HCT116 (cell line): Measurements from ENCODE around the gene NACC1. TPM values are rescaled to one million over a fixed set of nuclear protein-coding genes. Genes with fewer than 3 reads are reported as not detected.

Source experiments
- ATAC-seq: fragments of 200-7000 bp; cut with Tn5 transposase; 2 replicates; pipeline ENCODE4 v1.9.1; 2020; ENCODE audit warnings: mild to moderate bottlenecking, moderate library complexity
- BruUV-seq: library from RNA; stranded (reverse); fragments of 400-500 nt; replicated peaks from 2 replicates; lab custom pipeline; 2021; lab: Mats Ljungman, UMichigan
- CTCF ChIA-PET: fragments of 300-600 bp; sonication (Branson Sonifier 250); formaldehyde crosslinking; loops from one replicate; lab custom pipeline; 2021; ENCODE audit warnings: antibody characterized with exemption; lab: Charles Lee
- POLR2A ChIA-PET: fragments of 300-600, 350-600 bp; sonication (Branson Sonifier 250); formaldehyde crosslinking; loops from one replicate; lab custom pipeline; 2021; ENCODE audit warnings: antibody characterized with exemption; lab: Charles Lee
- RAD21 ChIA-PET, 2 experiments: fragments of 300-600 bp; sonication (Branson Sonifier 250); formaldehyde crosslinking; loops; one replicate each; lab custom pipeline; 2023; ENCODE audit warnings: low total read pairs in 2 of 2; ENCODE audit not compliant: uncharacterized antibody in 2 of 2, unreplicated experiment in 2 of 2, low non-redundant PET in 1 of 2; lab: Charles Lee
- DNase-seq: peaks from one replicate; pipeline ENCODE4 v3.0.0-alpha.2; 2010; ENCODE audit warnings: low read depth, low spot score
- H2AFZ ChIP-seq: fragments of 200-600 bp; shearing (Covaris generic), sonication (generic); 2 replicates; pipeline ENCODE4 v1.6.1; 2017; ENCODE audit warnings: low read depth, mixed run types, mixed read lengths, antibody characterized with exemption, low read length; ENCODE audit not compliant: poor library complexity, severe bottlenecking
- H3K27ac ChIP-seq: 2 replicates; pipeline ENCODE4 v1.5.1; 2012; ENCODE audit warnings: low read depth, low read length
- H3K27me3 ChIP-seq: fragments of 200-600 bp; sonication (generic); 2 replicates; pipeline ENCODE4 v1.6.1; 2016; ENCODE audit warnings: mixed run types, low read length, mixed read lengths; ENCODE audit not compliant: insufficient read depth
- H3K36me3 ChIP-seq, 2 experiments: fragments of 200-500 bp in 1 of 2; fragments of 200-600 bp in 1 of 2; sonication (Bioruptor generic) in 1 of 2; sonication (generic) in 1 of 2; 2 replicates each; pipeline versions ENCODE4 v1.5.1 to v1.6.1; 2014 to 2016; ENCODE audit warnings: low read length in 2 of 2, inconsistent platforms in 1 of 2, mixed read lengths in 1 of 2, mixed run types in 1 of 2; ENCODE audit not compliant: insufficient read depth in 2 of 2, control insufficient read depth in 1 of 2
- H3K4me1 ChIP-seq, 2 experiments: fragments of 200-600 bp in 1 of 2; sonication (generic) in 1 of 2; 2 replicates each; pipeline versions ENCODE4 v1.5.1 to v1.6.1; 2012 to 2017; ENCODE audit warnings: low read length in 2 of 2, inconsistent platforms in 1 of 2, mild to moderate bottlenecking in 1 of 2, mixed read lengths in 1 of 2, mixed run types in 1 of 2, moderate library complexity in 1 of 2; ENCODE audit not compliant: insufficient read depth in 2 of 2, control insufficient read depth in 1 of 2
- H3K4me2 ChIP-seq: fragments of 200-600 bp; sonication (generic); 2 replicates; pipeline ENCODE4 v1.6.1; 2017; ENCODE audit warnings: mixed run types, low read length, mixed read lengths
- H3K4me3 ChIP-seq, 2 experiments: fragments of 200-600 bp in 1 of 2; sonication (generic) in 1 of 2; replicated peaks in 1 of 2; 2 replicates each; pipeline ENCODE4 v1.5.1; 2011 to 2016; ENCODE audit warnings: low read length in 2 of 2, control low read depth in 1 of 2, low read depth in 1 of 2, mild to moderate bottlenecking in 1 of 2, mixed read lengths in 1 of 2, mixed run types in 1 of 2
- H3K79me2 ChIP-seq: fragments of 200-600 bp; sonication (generic); 2 replicates; pipeline ENCODE4 v1.6.1; 2017; ENCODE audit warnings: mild to moderate bottlenecking, mixed run types, low read length, moderate library complexity, mixed read lengths; ENCODE audit not compliant: insufficient read depth
- H3K9ac ChIP-seq: fragments of 200-600 bp; sonication (generic); 2 replicates; pipeline ENCODE4 v1.6.1; 2016; ENCODE audit warnings: low read length, mixed read lengths
- H3K9me2 ChIP-seq: fragments of 200-600 bp; sonication (generic), shearing (Covaris generic); 2 replicates; pipeline ENCODE4 v1.6.1; 2017; ENCODE audit warnings: mixed run types, mild to moderate bottlenecking, moderate library complexity; ENCODE audit not compliant: insufficient read depth
- H3K9me3 ChIP-seq, 2 experiments: fragments of 200-500 bp in 1 of 2; fragments of 200-600 bp in 1 of 2; sonication (Bioruptor generic) in 1 of 2; sonication (generic) in 1 of 2; 2 replicates each; pipeline ENCODE4 v1.6.1; 2014 to 2017; ENCODE audit warnings: low read length in 2 of 2, mixed read lengths in 2 of 2, inconsistent platforms in 1 of 2, low read depth in 1 of 2, mild to moderate bottlenecking in 1 of 2, mixed run types in 1 of 2, moderate library complexity in 1 of 2; ENCODE audit not compliant: control insufficient read depth in 1 of 2, insufficient read depth in 1 of 2
- H4K20me1 ChIP-seq: fragments of 200-600 bp; sonication (generic), shearing (Covaris generic); 2 replicates; pipeline ENCODE4 v1.6.1; 2017; ENCODE audit warnings: mixed run types, mild to moderate bottlenecking, moderate library complexity; ENCODE audit not compliant: insufficient read depth
- ATF3 ChIP-seq: IDR thresholded peaks from 2 replicates; pipeline ENCODE4 v1.6.1; 2012
- CBX3 ChIP-seq: IDR thresholded peaks from 2 replicates; pipeline ENCODE4 v1.6.1; 2012; ENCODE audit warnings: low read depth
- CEBPB ChIP-seq: IDR thresholded peaks from 2 replicates; pipeline ENCODE4 v1.6.1; 2012; ENCODE audit warnings: low read depth
- CTCF ChIP-seq, 3 experiments: fragments of 200-600 bp in 1 of 3; sonication (generic) in 1 of 3; IDR thresholded peaks in 2 of 3; conservative IDR thresholded peaks in 1 of 3; 2 replicates each; pipeline ENCODE4 v1.5.1; 2012 to 2017; ENCODE audit warnings: low read depth in 2 of 3, low read length in 2 of 3, antibody characterized with exemption in 1 of 3, borderline replicate concordance in 1 of 3, control low read depth in 1 of 3, mild to moderate bottlenecking in 1 of 3, mixed read lengths in 1 of 3, mixed run types in 1 of 3, moderate library complexity in 1 of 3; ENCODE audit not compliant: insufficient read depth in 1 of 3
- EGR1 ChIP-seq: IDR thresholded peaks from 2 replicates; pipeline ENCODE4 v1.6.1; 2012; ENCODE audit warnings: low read depth
- ELF1 ChIP-seq: IDR thresholded peaks from 2 replicates; pipeline ENCODE4 v1.6.1; 2012; ENCODE audit warnings: low read depth, borderline replicate concordance
- EZH2 ChIP-seq: fragments of 200-600 bp; sonication (generic); IDR thresholded peaks from 2 replicates; pipeline ENCODE4 v1.6.1; 2017; ENCODE audit warnings: antibody characterized with exemption, mixed run types
- EZH2phosphoT487 ChIP-seq: fragments of 200-600 bp; IDR thresholded peaks from 2 replicates; pipeline ENCODE4 v1.6.1; 2018; ENCODE audit warnings: antibody characterized with exemption, borderline replicate concordance
- FOSL1 ChIP-seq: IDR thresholded peaks from 2 replicates; pipeline ENCODE4 v1.6.1; 2012; ENCODE audit warnings: low read depth
- JUND ChIP-seq: IDR thresholded peaks from 2 replicates; pipeline ENCODE4 v1.6.1; 2012
- MAX ChIP-seq: IDR thresholded peaks from 2 replicates; pipeline ENCODE4 v1.6.1; 2012
- POLR2A ChIP-seq: IDR thresholded peaks from 2 replicates; pipeline ENCODE4 v1.7.0; 2011; ENCODE audit warnings: borderline replicate concordance; ENCODE audit not compliant: insufficient read depth, insufficient read length; ENCODE audit errors: extremely low read depth
- POLR2AphosphoS5 ChIP-seq: IDR thresholded peaks from 2 replicates; pipeline ENCODE4 v1.6.1; 2011; ENCODE audit warnings: mild to moderate bottlenecking, low read depth, low read length, moderate library complexity
- RAD21 ChIP-seq: IDR thresholded peaks from 2 replicates; pipeline ENCODE4 v1.6.1; 2012; ENCODE audit warnings: low read depth, mild to moderate bottlenecking
- REST ChIP-seq: IDR thresholded peaks from 2 replicates; pipeline ENCODE4 v1.6.1; 2012; ENCODE audit warnings: low read depth
- SIN3A ChIP-seq: IDR thresholded peaks from 2 replicates; pipeline ENCODE4 v1.6.1; 2012; ENCODE audit warnings: low read depth
- SP1 ChIP-seq: IDR thresholded peaks from 2 replicates; pipeline ENCODE4 v1.6.1; 2012; ENCODE audit warnings: low read depth
- SRF ChIP-seq: IDR thresholded peaks from 2 replicates; pipeline ENCODE4 v1.6.1; 2012; ENCODE audit warnings: low read depth
- TCF7L2 ChIP-seq: IDR thresholded peaks from 2 replicates; pipeline ENCODE4 v1.7.0; 2011; ENCODE audit warnings: borderline replicate concordance, inconsistent platforms; ENCODE audit not compliant: insufficient read depth, insufficient read length; ENCODE audit errors: extremely low read depth
- ZFX ChIP-seq: fragments of 450-650 bp; IDR thresholded peaks from 2 replicates; pipeline ENCODE4 v1.6.1; 2017
- ZNF274 ChIP-seq: fragments of 200-500 bp; sonication (Bioruptor generic); IDR thresholded peaks from 2 replicates; pipeline ENCODE4 v1.6.1; 2014; ENCODE audit warnings: mild to moderate bottlenecking, low read depth, low read length, inconsistent platforms
- intact Hi-C: fragments of 100-400 bp; cut with micrococcal nuclease; formaldehyde crosslinking; loops from 2 replicates; pipeline ENCODE4 v1.10.0; 2022
- total RNA-seq: library from RNA; stranded (reverse); gene quantifications from one replicate; pipeline ENCODE4 v1.2.1, GENCODE V29; 2021; ENCODE audit not compliant: unreplicated experiment

Gene NACC1
- total RNA-seq, 1 experiment from 2014 or later: 181 TPM

GRCh38 chr19:13173139-13173737 is 55.2 kb downstream of the NACC1 start (continued):
- TF ChIP-seq REST: no peak
- no peak for TF ChIP-seq EGR1
- no peak for TF ChIP-seq ATF3
- no peak for TF ChIP-seq ZFX
- no peak for TF ChIP-seq RAD21
- no peak for TF ChIP-seq EZH2
- TF ChIP-seq CBX3: no peak
- TF ChIP-seq POLR2AphosphoS5: no peak
- no peak for TF ChIP-seq SRF
- no peak for TF ChIP-seq TCF7L2
- TF ChIP-seq POLR2A: no peak
- no peak for TF ChIP-seq JUND
- TF ChIP-seq ELF1: no peak
- TF ChIP-seq CEBPB: no peak
- TF ChIP-seq SIN3A: no peak

- DNase-seq (no peak), ATAC-seq (no peak)
- no peaks in the 10 kb centered on the region for H4K20me1 ChIP-seq
- H3K4me1 ChIP-seq: peaks cover 24 to 26% of the 10 kb centered on the region in 2 experiments
- BruUV-seq: no TSS peak
- intact Hi-C loops: no loop called here
- CTCF ChIA-PET: no interaction called here
- no peak overlapping the region for H3K4me3 ChIP-seq
- H3K9me3 ChIP-seq: no peaks in the 10 kb centered on the region
- no peak overlapping the region for H3K9ac ChIP-seq
- H3K9me2 ChIP-seq: no peaks in the 10 kb centered on the region
- RAD21 ChIA-PET: no interaction called here
- no peaks in the 10 kb centered on the region for H3K27me3 ChIP-seq
- H3K27ac ChIP-seq: no peak overlapping the region
- no peaks in the 10 kb centered on the region for H3K79me2 ChIP-seq
- H3K36me3 ChIP-seq: no peaks in the 10 kb centered on the region
- POLR2A ChIA-PET: interaction anchor here (0.9 to 1.3 kb wide), 3 partner anchors 10 to 26 kb away, joined by 4 to 5 read pairs (median 4); partner anchors contain the start of genes IER2 and STX10
- H2AFZ ChIP-seq: no peak overlapping the region
- H3K4me2 ChIP-seq: no peak overlapping the region
- TF ChIP-seq SP1 (no peak), CTCF (IDR thresholded peaks at IDR 0.05 in 2 of 3, conservative IDR thresholded peaks at IDR 0.05 in 1 of 3; ENCODE audit: borderline replicate concordance in 1 of 3, insufficient read depth in 1 of 3, low read depth in 2 of 3, low read length in 2 of 3) (no peak), RAD21 (no peak), SRF (no peak), MAX (no peak), CBX3 (no peak), POLR2A (no peak), ZNF274 (no peak), EZH2phosphoT487 (no peak), SIN3A (no peak), FOSL1 (no peak)
Measured at GRCh38 chr19:13176345-13176744, 58.3 kb downstream of the NACC1 start.
